H1 (cell line): ENCODE results near the gene NR5A1. TPM values are rescaled to one million over a fixed set of nuclear protein-coding genes. Genes with fewer than 3 reads are reported as not detected.

Source experiments
- CTBP2 ChIP-seq: IDR thresholded peaks from 2 replicates; pipeline ENCODE4 v1.7.0; 2011; ENCODE audit warnings: borderline replicate concordance, mild to moderate bottlenecking, moderate library complexity, mixed read lengths, low read length; ENCODE audit not compliant: insufficient read depth, insufficient read length
- POLR2A ChIP-seq, 2 experiments: IDR thresholded peaks; 1 replicate in 1 of 2; 2 replicates in 1 of 2; pipeline ENCODE4 v1.6.1; 2011; ENCODE audit warnings: low read depth in 2 of 2, low read length in 2 of 2, mild to moderate bottlenecking in 2 of 2; ENCODE audit errors: control extremely low read depth in 1 of 2
- SP2 ChIP-seq: IDR thresholded peaks from 2 replicates; pipeline ENCODE4 v1.6.1; 2012; ENCODE audit warnings: mild to moderate bottlenecking, low read length, inconsistent platforms
- polyA plus RNA-seq, 7 experiments: library from polyadenylated mRNA; depleted of rRNA in 3 of 7; stranded (reverse) in 5 of 7; unstranded in 2 of 7; fragments of >200 nt in 5 of 7; fragments of 200-250 nt in 2 of 7; gene quantifications; 1 replicate in 5 of 7; 2 replicates in 1 of 7; 4 replicates in 1 of 7; pipeline versions ENCODE4 v1.2.1 to v1.2.3, GENCODE V29; 2011 to 2013; ENCODE audit warnings: missing spikeins in 2 of 7, mixed read lengths in 2 of 7
- total RNA-seq: library from RNA; stranded (reverse); fragmentation: NEBNext Ultra II Directional; extraction: Animal tissue kit (Norgen Biotek cat#: 25700); gene quantifications from 2 replicates; pipeline ENCODE4 v1.2.1, GENCODE V29; 2021
- TF ChIP-seq, protein P1 (sequence below): fragments of 300-600 bp; sonication (generic); IDR thresholded peaks from 2 replicates; pipeline ENCODE4 v1.7.1; 2012; ENCODE audit warnings: low read length, moderate library complexity, mild to moderate bottlenecking, inconsistent platforms; ENCODE audit not compliant: insufficient replicate concordance

Gene NR5A1
- total and polyA plus RNA-seq, 2 of the 8 experiments (the other 6 are each of a cell fraction or from before 2014, with no cell fraction given), result 0.29 to 0.58 TPM

DNA sequence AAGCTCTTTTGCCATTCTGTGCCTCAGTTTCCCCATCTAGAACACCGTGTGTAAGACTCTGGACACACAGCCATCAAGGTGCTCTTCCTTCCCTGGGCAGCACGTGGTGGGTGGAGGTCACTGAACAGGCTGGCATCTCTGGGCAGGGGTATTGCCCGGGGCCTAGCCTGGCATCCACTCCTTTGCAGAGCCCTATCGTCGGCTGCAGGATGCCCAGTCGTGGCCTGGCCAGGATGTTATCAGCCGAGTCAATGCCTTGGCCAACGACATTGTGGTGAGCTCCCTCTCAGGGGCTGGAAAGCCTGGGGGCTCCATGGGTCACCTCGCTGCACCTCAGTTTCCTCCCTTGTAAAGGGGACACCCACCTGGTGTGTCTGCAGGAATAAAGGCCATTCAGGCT lies 52.9 kb downstream of the NR5A1 start (continued):
- TF ChIP-seq, protein P1, sequence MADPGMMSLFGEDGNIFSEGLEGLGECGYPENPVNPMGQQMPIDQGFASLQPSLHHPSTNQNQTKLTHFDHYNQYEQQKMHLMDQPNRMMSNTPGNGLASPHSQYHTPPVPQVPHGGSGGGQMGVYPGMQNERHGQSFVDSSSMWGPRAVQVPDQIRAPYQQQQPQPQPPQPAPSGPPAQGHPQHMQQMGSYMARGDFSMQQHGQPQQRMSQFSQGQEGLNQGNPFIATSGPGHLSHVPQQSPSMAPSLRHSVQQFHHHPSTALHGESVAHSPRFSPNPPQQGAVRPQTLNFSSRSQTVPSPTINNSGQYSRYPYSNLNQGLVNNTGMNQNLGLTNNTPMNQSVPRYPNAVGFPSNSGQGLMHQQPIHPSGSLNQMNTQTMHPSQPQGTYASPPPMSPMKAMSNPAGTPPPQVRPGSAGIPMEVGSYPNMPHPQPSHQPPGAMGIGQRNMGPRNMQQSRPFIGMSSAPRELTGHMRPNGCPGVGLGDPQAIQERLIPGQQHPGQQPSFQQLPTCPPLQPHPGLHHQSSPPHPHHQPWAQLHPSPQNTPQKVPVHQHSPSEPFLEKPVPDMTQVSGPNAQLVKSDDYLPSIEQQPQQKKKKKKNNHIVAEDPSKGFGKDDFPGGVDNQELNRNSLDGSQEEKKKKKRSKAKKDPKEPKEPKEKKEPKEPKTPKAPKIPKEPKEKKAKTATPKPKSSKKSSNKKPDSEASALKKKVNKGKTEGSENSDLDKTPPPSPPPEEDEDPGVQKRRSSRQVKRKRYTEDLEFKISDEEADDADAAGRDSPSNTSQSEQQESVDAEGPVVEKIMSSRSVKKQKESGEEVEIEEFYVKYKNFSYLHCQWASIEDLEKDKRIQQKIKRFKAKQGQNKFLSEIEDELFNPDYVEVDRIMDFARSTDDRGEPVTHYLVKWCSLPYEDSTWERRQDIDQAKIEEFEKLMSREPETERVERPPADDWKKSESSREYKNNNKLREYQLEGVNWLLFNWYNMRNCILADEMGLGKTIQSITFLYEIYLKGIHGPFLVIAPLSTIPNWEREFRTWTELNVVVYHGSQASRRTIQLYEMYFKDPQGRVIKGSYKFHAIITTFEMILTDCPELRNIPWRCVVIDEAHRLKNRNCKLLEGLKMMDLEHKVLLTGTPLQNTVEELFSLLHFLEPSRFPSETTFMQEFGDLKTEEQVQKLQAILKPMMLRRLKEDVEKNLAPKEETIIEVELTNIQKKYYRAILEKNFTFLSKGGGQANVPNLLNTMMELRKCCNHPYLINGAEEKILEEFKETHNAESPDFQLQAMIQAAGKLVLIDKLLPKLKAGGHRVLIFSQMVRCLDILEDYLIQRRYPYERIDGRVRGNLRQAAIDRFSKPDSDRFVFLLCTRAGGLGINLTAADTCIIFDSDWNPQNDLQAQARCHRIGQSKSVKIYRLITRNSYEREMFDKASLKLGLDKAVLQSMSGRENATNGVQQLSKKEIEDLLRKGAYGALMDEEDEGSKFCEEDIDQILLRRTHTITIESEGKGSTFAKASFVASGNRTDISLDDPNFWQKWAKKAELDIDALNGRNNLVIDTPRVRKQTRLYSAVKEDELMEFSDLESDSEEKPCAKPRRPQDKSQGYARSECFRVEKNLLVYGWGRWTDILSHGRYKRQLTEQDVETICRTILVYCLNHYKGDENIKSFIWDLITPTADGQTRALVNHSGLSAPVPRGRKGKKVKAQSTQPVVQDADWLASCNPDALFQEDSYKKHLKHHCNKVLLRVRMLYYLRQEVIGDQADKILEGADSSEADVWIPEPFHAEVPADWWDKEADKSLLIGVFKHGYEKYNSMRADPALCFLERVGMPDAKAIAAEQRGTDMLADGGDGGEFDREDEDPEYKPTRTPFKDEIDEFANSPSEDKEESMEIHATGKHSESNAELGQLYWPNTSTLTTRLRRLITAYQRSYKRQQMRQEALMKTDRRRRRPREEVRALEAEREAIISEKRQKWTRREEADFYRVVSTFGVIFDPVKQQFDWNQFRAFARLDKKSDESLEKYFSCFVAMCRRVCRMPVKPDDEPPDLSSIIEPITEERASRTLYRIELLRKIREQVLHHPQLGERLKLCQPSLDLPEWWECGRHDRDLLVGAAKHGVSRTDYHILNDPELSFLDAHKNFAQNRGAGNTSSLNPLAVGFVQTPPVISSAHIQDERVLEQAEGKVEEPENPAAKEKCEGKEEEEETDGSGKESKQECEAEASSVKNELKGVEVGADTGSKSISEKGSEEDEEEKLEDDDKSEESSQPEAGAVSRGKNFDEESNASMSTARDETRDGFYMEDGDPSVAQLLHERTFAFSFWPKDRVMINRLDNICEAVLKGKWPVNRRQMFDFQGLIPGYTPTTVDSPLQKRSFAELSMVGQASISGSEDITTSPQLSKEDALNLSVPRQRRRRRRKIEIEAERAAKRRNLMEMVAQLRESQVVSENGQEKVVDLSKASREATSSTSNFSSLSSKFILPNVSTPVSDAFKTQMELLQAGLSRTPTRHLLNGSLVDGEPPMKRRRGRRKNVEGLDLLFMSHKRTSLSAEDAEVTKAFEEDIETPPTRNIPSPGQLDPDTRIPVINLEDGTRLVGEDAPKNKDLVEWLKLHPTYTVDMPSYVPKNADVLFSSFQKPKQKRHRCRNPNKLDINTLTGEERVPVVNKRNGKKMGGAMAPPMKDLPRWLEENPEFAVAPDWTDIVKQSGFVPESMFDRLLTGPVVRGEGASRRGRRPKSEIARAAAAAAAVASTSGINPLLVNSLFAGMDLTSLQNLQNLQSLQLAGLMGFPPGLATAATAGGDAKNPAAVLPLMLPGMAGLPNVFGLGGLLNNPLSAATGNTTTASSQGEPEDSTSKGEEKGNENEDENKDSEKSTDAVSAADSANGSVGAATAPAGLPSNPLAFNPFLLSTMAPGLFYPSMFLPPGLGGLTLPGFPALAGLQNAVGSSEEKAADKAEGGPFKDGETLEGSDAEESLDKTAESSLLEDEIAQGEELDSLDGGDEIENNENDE, result no peak
- TF ChIP-seq CTBP2 (no peak), SP2 (no peak), POLR2A (IDR thresholded peaks at IDR 0.05; ENCODE audit: control extremely low read depth in 1 of 2, low read depth in 2 of 2, low read length in 2 of 2) (no peak)
